Left lung (tissue), 10 donors: ENCODE results near the gene BEAN1. TPM values are rescaled to one million over a fixed set of nuclear protein-coding genes. Genes with fewer than 3 reads are reported as not detected.

Source experiments
- ATAC-seq: fragments of 200-7000 bp; cut with Tn5 transposase; one replicate; pipeline ENCODE4 v1.9.1; 2020; ENCODE audit warnings: moderate library complexity
- DNase-seq, 4 donors: peaks; one replicate each; pipeline ENCODE4 v3.0.0-alpha.2; 2013 to 2020
- H3K27ac ChIP-seq, 2 donors: fragments of 200-600 bp; sonication (generic) in 1 of 2; one replicate each; pipeline versions ENCODE4 v1.5.0 to v1.8.0; 2020 to 2021
- H3K27me3 ChIP-seq, 2 donors: fragments of 200-600 bp; sonication (generic) in 1 of 2; one replicate each; pipeline versions ENCODE4 v1.5.0 to v1.8.0; 2020 to 2021
- H3K36me3 ChIP-seq, 2 donors: fragments of 200-600 bp; sonication (generic) in 1 of 2; one replicate each; pipeline versions ENCODE4 v1.5.0 to v1.8.0; 2020 to 2021
- H3K4me1 ChIP-seq, 2 donors: fragments of 200-600 bp; one replicate each; pipeline ENCODE4 v1.8.0; 2021
- H3K4me3 ChIP-seq, 2 donors: fragments of 200-600 bp; sonication (generic) in 1 of 2; one replicate each; pipeline versions ENCODE4 v1.5.0 to v1.8.0; 2020 to 2021; ENCODE audit warnings: mild to moderate bottlenecking in 1 of 2
- H3K9me3 ChIP-seq, 2 donors: fragments of 200-600 bp; sonication (generic) in 1 of 2; one replicate each; pipeline versions ENCODE4 v1.5.0 to v1.8.0; 2020 to 2021
- intact Hi-C, 2 donors: fragments of 100-400 bp; cut with DNase I; formaldehyde crosslinking; loops; one replicate each; pipeline versions ENCODE4 v1.11.2 to v1.14.2; 2022
- polyA plus RNA-seq, 6 donors: library from polyadenylated mRNA; unstranded; fragments of 120-200 nt; gene quantifications; one replicate each; pipeline ENCODE4 v1.2.1, GENCODE V29; 2013; ENCODE audit not compliant: insufficient read length in 6 of 6
- total RNA-seq, 2 donors: library from RNA; stranded (reverse); fragmentation: NEBNext Ultra II Directional; extraction: Animal tissue kit (Norgen Biotek cat#: 25700); gene quantifications; one replicate each; pipeline ENCODE4 v1.2.1, GENCODE V29; 2021
- TF ChIP-seq, protein P1 (sequence below), 2 donors: fragments of 200-600 bp; sonication (generic) in 1 of 2; IDR thresholded peaks; one replicate each; pipeline versions ENCODE4 v1.5.0 to v1.8.0; 2021; ENCODE audit warnings: antibody characterized with exemption in 2 of 2
- donor health status: DM: no; HTN: yes; CAD: no.
- donor health status: DM: no; HTN: no; CAD: no.

The BEAN1 gene
- total and polyA plus RNA-seq, 8 donors, result 0.65 to 13.6 (median 10.8) TPM

DNA sequence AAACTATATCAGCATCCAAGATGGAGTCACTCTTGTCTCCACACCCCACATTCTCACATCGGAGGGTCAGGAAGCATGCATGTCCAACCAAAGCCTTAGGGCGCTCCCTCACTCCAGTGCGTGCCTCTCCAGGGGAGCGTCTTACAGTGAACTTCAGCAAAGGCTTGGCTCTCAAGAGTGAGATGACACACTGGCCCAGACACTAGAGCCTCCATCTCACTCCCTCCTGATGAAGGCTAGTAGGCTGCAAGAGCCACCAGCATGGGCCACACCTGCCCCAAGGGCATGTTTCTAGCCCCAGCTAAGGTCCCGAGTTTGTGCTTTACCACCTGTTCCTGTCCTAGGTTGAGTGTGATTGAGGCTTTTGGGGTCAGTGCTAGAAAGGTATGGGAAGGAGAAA, 40.5 kb downstream of the BEAN1 start:
- intact Hi-C loops, result no loop called here
- Histone ChIP-seq H3K4me3 (no peak overlapping the region), H3K9me3 (no peaks in the 10 kb centered on the region), H3K27me3 (no peaks in the 10 kb centered on the region), H3K27ac (no peak overlapping the region), H3K36me3 (no peaks in the 10 kb centered on the region), H3K4me1 (no peaks in the 10 kb centered on the region)
- DNase-seq (no peak), ATAC-seq (no peak)
- TF ChIP-seq, protein P1, sequence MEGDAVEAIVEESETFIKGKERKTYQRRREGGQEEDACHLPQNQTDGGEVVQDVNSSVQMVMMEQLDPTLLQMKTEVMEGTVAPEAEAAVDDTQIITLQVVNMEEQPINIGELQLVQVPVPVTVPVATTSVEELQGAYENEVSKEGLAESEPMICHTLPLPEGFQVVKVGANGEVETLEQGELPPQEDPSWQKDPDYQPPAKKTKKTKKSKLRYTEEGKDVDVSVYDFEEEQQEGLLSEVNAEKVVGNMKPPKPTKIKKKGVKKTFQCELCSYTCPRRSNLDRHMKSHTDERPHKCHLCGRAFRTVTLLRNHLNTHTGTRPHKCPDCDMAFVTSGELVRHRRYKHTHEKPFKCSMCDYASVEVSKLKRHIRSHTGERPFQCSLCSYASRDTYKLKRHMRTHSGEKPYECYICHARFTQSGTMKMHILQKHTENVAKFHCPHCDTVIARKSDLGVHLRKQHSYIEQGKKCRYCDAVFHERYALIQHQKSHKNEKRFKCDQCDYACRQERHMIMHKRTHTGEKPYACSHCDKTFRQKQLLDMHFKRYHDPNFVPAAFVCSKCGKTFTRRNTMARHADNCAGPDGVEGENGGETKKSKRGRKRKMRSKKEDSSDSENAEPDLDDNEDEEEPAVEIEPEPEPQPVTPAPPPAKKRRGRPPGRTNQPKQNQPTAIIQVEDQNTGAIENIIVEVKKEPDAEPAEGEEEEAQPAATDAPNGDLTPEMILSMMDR (IDR thresholded peaks at IDR 0.05), result no peak

DNA sequence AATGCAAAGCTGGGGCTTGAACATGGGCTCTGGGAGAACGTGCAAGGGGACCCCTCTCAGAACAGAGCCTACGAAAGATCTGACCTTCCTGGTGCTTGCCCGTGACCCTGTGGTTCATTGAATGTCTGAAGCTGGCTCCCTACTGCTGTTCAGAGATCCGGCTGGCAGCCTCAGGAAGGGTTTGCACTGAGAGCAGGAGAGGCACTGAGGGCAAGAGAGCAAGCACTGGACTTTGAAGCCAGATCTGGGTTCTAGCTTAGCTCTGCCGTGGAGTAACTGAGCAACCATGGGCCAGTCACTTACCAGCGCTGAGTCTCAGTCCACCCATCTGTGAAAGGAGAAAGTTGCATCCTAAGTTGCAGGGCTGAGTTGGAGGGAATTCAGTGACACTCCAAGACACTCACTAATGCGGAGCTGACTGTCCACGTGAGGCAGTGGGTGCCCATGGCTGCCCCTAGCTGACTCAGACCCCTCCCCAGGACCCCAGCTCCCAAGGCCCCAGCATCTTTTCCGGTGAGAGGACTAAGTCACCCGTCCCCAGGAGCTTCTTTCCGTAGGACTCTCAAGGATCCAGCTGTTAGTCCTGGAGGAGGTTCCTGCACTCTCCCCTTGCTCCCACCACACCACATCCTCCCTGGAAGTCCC, 41.3 kb downstream of the BEAN1 start:
- TF ChIP-seq, protein P1 (IDR thresholded peaks at IDR 0.05), result no peak
- intact Hi-C loops, result no loop called here

DNA sequence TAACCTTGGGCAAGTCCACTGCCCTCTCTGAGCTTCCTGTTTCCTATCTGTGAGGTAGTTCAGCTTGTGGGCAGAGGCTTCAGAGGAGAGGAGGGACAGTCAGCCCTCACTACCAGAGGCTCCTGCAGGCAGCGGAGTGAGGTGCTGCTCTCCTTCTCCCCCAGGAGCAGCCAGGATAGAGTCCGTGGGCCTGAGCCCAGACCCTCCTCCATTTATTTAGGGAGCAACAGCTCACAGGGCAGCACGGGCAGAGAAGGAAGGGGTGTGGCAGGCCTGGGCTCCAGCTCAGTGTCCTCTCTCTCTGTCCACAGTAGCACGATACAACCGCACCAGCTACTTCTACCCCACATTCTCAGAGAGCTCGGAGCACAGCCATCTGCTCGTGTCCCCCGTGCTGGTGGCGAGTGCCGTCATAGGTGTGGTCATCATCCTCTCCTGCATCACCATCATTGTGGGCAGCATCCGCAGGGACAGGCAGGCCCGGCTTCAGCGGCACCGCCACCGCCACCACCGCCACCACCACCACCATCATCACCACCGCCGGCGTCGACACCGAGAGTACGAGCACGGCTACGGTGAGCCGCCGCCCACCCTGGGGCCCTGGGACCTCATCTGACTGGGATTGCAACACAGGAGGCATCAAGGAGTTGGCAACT, 42.3 kb downstream of the BEAN1 start:
- H3K4me1 ChIP-seq, result no peaks in the 10 kb centered on the region
- H3K27me3 ChIP-seq, result no peaks in the 10 kb centered on the region
- no peaks in the 10 kb centered on the region for H3K9me3 ChIP-seq
- TF ChIP-seq, protein P1 (IDR thresholded peaks at IDR 0.05), result no peak
- ATAC-seq (no peak), DNase-seq (no peak)
- H3K4me3 ChIP-seq, result no peak overlapping the region
- intact Hi-C loops, result no loop called here
- no peaks in the 10 kb centered on the region for H3K36me3 ChIP-seq
- H3K27ac ChIP-seq, result no peak overlapping the region

More for the DNA sequence above, 41.3 kb downstream of the BEAN1 start:
- Histone ChIP-seq H3K4me1 (no peaks in the 10 kb centered on the region), H3K27me3 (no peaks in the 10 kb centered on the region), H3K4me3 (no peak overlapping the region), H3K9me3 (no peaks in the 10 kb centered on the region), H3K27ac (no peak overlapping the region), H3K36me3 (no peaks in the 10 kb centered on the region)
- no peak for ATAC-seq
- no peak for DNase-seq

DNA sequence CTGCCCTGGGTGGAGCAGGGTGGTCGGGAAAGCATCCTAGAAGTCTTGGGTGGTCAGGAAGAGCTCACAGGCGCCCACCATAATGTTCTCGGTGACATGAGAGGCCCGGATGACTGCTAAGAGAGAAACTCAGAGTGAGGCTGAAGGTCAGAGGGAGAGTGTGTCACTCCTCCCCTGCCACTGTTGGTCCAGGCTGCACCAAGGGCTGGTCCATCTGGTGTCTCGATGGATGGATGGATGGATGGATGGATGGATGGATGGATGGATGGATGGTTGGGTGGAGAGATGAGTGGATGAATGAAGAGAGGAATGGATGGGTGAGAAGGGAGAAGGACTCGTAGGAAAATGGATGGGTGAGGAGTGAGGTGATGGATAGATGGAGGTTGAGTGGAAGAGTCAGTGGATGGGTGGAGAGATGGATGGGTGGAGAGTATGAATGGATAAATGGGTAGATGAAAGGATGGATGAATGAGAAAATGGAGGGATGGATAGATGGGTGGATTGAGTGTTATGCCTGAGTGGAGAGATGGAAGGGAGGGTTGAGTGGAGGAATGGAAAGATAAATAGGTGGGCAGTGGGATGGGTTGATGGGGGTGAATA, 43.0 kb downstream of the BEAN1 start:
- ATAC-seq, result no peak
- no peaks in the 10 kb centered on the region for H3K9me3 ChIP-seq
- H3K4me3 ChIP-seq, result no peak overlapping the region
- H3K4me1 ChIP-seq, result peaks cover 0 to 3% of the 10 kb centered on the region in 2 donors
- no peak overlapping the region for H3K27ac ChIP-seq
- no peak for DNase-seq
- intact Hi-C loops, result no loop called here
- H3K36me3 ChIP-seq, result no peaks in the 10 kb centered on the region
- TF ChIP-seq, protein P1 (IDR thresholded peaks at IDR 0.05), result no peak
- no peaks in the 10 kb centered on the region for H3K27me3 ChIP-seq

DNA sequence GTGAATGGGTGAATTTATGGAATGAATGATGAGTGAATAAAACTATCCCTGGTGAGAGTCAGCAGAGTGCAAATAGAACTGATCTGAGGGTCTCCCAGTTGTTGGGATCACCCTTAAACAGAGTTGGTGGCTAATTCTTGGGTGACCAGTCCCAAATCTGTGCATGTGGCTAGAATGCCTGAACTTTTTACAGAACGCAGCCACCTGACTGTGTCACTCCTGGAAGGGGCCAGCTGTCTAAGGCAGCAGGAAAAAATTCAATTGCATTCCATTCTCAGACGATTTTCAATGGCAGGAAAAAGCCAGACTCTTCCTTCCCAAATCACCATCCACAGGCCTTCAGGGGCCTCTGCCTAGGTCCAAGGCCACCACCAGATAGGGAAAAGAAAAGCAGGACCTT, 43.5 kb downstream of the BEAN1 start:
- Histone ChIP-seq H3K36me3 (no peaks in the 10 kb centered on the region), H3K27ac (no peak overlapping the region), H3K9me3 (no peaks in the 10 kb centered on the region), H3K4me1 (peaks cover 0 to 5% of the 10 kb centered on the region in 2 donors), H3K27me3 (no peaks in the 10 kb centered on the region), H3K4me3 (no peak overlapping the region)
- ATAC-seq (no peak), DNase-seq (no peak)
- intact Hi-C loops, result no loop called here
- TF ChIP-seq, protein P1 (IDR thresholded peaks at IDR 0.05), result no peak
